DND-41 (cell line): ENCODE data around the gene HS3ST5.

Experiments used
- ATAC-seq: fragments of 200-7000 bp; cut with Tn5 transposase; 3 replicates; pipeline ENCODE4 v1.9.1; 2021; ENCODE audit warnings: low read depth; ENCODE audit not compliant: insufficient read depth
- DNase-seq: peaks from one replicate; pipeline ENCODE4 v3.0.0-alpha.2; 2020
- H2AFZ ChIP-seq: 2 replicates; pipeline ENCODE4 v1.6.0; 2012; ENCODE audit warnings: low read depth, low read length
- H3K27ac ChIP-seq: 2 replicates; pipeline ENCODE4 v1.5.1; 2012; ENCODE audit warnings: low read length, inconsistent platforms
- H3K27me3 ChIP-seq: fragments of 200-600 bp; sonication (generic); 2 replicates; pipeline ENCODE4 v1.6.0; 2012; ENCODE audit warnings: low read length, mild to moderate bottlenecking, inconsistent platforms; ENCODE audit not compliant: insufficient read depth, poor library complexity
- H3K36me3 ChIP-seq: 2 replicates; pipeline ENCODE4 v1.5.1; 2012; ENCODE audit warnings: low read length, inconsistent platforms; ENCODE audit not compliant: insufficient read depth
- H3K4me1 ChIP-seq: 2 replicates; pipeline ENCODE4 v1.5.1; 2012; ENCODE audit warnings: mild to moderate bottlenecking, low read length; ENCODE audit not compliant: insufficient read depth
- H3K4me2 ChIP-seq: 2 replicates; pipeline ENCODE4 v1.6.0; 2012; ENCODE audit warnings: mild to moderate bottlenecking, moderate library complexity, low read length, inconsistent platforms; ENCODE audit not compliant: insufficient read depth
- H3K4me3 ChIP-seq, 2 experiments: fragments of 200-600 bp in 1 of 2; shearing (Covaris generic) in 1 of 2; 2 replicates each; pipeline ENCODE4 v1.5.1; 2012 to 2016; ENCODE audit warnings: inconsistent platforms in 2 of 2, low read length in 2 of 2, mild to moderate bottlenecking in 2 of 2, low read depth in 1 of 2, moderate library complexity in 1 of 2
- H3K79me2 ChIP-seq: 2 replicates; pipeline ENCODE4 v1.6.0; 2012; ENCODE audit warnings: low read length, inconsistent platforms; ENCODE audit not compliant: insufficient read depth
- H3K9ac ChIP-seq: 2 replicates; pipeline ENCODE4 v1.6.0; 2012; ENCODE audit warnings: low read depth, mild to moderate bottlenecking, inconsistent platforms, low read length, moderate library complexity
- H3K9me3 ChIP-seq: 2 replicates; pipeline ENCODE4 v1.5.1; 2012; ENCODE audit warnings: low read length, moderate library complexity, mild to moderate bottlenecking, inconsistent platforms; ENCODE audit not compliant: insufficient read depth, severe bottlenecking
- H4K20me1 ChIP-seq: 2 replicates; pipeline ENCODE4 v1.6.0; 2012; ENCODE audit warnings: low read length; ENCODE audit not compliant: insufficient read depth
- EZH2 ChIP-seq: IDR thresholded peaks from 3 replicates; pipeline ENCODE4 v1.6.1; 2012; ENCODE audit warnings: borderline replicate concordance, low read depth, mild to moderate bottlenecking, moderate library complexity, low read length, inconsistent platforms; ENCODE audit not compliant: severe bottlenecking
- TF ChIP-seq, protein P1 (sequence below): IDR thresholded peaks from 2 replicates; pipeline ENCODE4 v1.5.1; 2012; ENCODE audit warnings: borderline replicate concordance, low read length, moderate library complexity, mild to moderate bottlenecking; ENCODE audit not compliant: poor library complexity, severe bottlenecking; ENCODE audit errors: extremely low read depth

Gene HS3ST5

DNA sequence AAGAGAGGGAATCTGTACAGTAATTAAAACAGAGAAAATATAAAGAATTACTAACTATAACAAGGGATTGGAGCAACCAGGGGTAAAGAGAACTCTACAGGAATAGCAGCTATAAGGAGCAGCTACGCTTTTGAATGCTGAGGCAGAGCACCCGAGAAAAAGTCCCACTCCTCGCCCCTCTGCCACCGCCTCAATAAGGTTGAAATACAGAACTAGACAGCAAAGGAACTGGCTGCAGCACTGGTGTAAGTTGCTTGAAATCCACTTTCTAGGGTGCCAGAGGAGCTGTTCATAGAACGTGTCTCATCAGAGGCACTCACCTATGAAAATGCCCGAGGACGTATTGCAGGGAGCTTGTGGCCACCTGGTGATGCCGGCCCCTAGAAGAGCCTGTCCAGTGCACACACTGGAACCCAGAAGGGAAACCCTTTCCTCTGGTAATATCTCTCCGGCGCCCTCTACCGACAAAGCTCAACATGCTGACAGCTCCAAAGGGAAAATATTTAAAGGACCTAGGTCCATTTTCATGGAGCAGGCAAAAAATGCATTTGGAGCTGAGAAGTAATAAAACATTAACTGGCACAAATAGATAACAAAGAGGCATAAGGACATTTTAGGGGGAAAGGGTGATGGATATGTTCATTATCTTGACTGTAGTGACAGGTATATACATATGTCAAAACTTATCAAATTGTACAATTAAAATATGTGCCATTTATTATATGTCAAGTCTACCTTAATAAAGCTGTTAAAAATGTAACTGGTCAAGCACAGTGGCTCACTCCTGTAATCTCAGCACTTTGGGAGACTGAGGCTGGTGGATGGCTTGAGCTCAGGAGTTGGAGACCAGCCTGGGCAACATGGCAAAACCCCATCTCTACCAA is 234.5 kb downstream of the HS3ST5 start:
- no peaks in the 10 kb centered on the region for H4K20me1 ChIP-seq
- TF ChIP-seq EZH2 = no peak
- TF ChIP-seq, protein P1, sequence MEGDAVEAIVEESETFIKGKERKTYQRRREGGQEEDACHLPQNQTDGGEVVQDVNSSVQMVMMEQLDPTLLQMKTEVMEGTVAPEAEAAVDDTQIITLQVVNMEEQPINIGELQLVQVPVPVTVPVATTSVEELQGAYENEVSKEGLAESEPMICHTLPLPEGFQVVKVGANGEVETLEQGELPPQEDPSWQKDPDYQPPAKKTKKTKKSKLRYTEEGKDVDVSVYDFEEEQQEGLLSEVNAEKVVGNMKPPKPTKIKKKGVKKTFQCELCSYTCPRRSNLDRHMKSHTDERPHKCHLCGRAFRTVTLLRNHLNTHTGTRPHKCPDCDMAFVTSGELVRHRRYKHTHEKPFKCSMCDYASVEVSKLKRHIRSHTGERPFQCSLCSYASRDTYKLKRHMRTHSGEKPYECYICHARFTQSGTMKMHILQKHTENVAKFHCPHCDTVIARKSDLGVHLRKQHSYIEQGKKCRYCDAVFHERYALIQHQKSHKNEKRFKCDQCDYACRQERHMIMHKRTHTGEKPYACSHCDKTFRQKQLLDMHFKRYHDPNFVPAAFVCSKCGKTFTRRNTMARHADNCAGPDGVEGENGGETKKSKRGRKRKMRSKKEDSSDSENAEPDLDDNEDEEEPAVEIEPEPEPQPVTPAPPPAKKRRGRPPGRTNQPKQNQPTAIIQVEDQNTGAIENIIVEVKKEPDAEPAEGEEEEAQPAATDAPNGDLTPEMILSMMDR = peak; percentile 69
- no peaks in the 10 kb centered on the region for H3K4me1 ChIP-seq
- DNase-seq (peak; percentile 65), ATAC-seq (peak; percentile 89)
- no peak overlapping the region for H3K4me3 ChIP-seq
- no peaks in the 10 kb centered on the region for H3K36me3 ChIP-seq
- H3K9ac ChIP-seq = no peak overlapping the region
- no peaks in the 10 kb centered on the region for H3K79me2 ChIP-seq
- no peaks in the 10 kb centered on the region for H3K9me3 ChIP-seq
- peaks cover 8% of the 10 kb centered on the region for H3K27me3 ChIP-seq
- H3K27ac ChIP-seq = no peak overlapping the region
- H2AFZ ChIP-seq = 0 out of 2 replicates have a peak overlapping the region, but pooled peaks have one; percentile 36
- no peak overlapping the region for H3K4me2 ChIP-seq

DNA sequence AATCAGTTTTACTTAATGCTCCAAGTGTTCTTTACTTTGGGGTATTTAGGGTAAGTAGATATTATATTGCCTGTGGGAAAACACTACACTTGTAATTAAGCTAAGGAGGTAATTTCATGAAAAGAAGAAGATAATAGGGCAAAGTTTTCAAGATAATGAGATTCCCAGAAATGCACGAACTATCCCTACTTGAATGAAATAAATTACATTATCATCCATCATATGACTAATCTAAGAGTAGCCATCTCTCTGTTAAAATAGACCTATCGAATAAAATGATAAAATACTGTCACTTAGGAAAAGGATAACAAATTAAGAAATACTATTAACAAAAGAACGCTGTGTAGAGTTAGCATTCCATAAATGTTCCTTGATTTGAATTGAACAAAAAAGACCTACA is 236.8 kb downstream of the HS3ST5 start:
- H3K79me2 ChIP-seq = no peaks in the 10 kb centered on the region
- peaks cover 4% of the 10 kb centered on the region for H3K27me3 ChIP-seq
- H3K4me1 ChIP-seq = no peaks in the 10 kb centered on the region
- H3K36me3 ChIP-seq = no peaks in the 10 kb centered on the region
- H3K9me3 ChIP-seq = no peaks in the 10 kb centered on the region
- H4K20me1 ChIP-seq = no peaks in the 10 kb centered on the region
- no peak overlapping the region for H3K4me2 ChIP-seq
- ATAC-seq (no peak), DNase-seq (no peak)
- H3K9ac ChIP-seq = no peak overlapping the region
- H3K4me3 ChIP-seq = no peak overlapping the region
- no peak overlapping the region for H2AFZ ChIP-seq
- TF ChIP-seq, protein P1 = no peak
- no peak for TF ChIP-seq EZH2
- no peak overlapping the region for H3K27ac ChIP-seq

DNA sequence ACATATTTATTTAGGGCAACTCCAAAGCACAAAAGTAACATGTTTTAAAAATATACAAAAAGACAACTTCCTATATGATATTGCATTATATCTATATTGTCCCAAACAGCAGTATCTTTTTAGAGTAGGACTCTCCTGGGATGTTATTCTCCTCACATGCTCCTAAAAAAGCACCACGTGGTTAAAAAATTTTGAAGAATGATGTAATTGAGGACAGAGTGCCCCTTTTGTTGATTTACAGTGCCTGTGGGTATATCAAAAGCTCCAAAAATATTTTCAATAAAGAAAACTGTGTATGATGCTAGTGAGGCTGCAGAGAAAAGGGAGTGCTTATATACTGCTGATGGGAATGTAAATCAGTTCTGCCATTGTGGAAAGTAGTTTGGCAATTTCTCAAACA is 241.6 kb downstream of the HS3ST5 start:
- ATAC-seq = no peak
- no peaks in the 10 kb centered on the region for H3K36me3 ChIP-seq
- TF ChIP-seq, protein P1 = no peak
- no peak for TF ChIP-seq EZH2
- H3K4me2 ChIP-seq = no peak overlapping the region
- H3K4me3 ChIP-seq = no peak overlapping the region
- peaks cover 3% of the 10 kb centered on the region for H3K27me3 ChIP-seq
- H2AFZ ChIP-seq = no peak overlapping the region
- no peaks in the 10 kb centered on the region for H3K9me3 ChIP-seq
- no peak for DNase-seq
- no peak overlapping the region for H3K9ac ChIP-seq
- no peaks in the 10 kb centered on the region for H3K79me2 ChIP-seq
- no peaks in the 10 kb centered on the region for H3K4me1 ChIP-seq
- H4K20me1 ChIP-seq = no peaks in the 10 kb centered on the region
- no peak overlapping the region for H3K27ac ChIP-seq
